Measurements from ENCODE around the gene TLE5.

The TLE5 gene

GRCh38 chr19:3049089-3049488, 13.2 kb downstream of the TLE5 start:
- no peak for DNase-seq
- TF ChIP-seq CTCF (IDR thresholded peaks at IDR 0.05; ENCODE audit: low read depth, low read length) = no peak
- peaks cover 6% of the 10 kb centered on the region; the same call in 1 of the 2 replicates for H3K36me3 ChIP-seq
- H3K9me3 ChIP-seq = no peaks in the 10 kb centered on the region
- H3K4me3 ChIP-seq (ENCODE audit: low read depth, low read length) = no peak overlapping the region
- H3K4me1 ChIP-seq = peaks cover 5% of the 10 kb centered on the region; the same call in 1 of the 2 replicates
- no peaks in the 10 kb centered on the region for H3K27me3 ChIP-seq

- DNase-seq = no peak
- no peak for TF ChIP-seq CTCF (IDR thresholded peaks at IDR 0.05; ENCODE audit: low read depth, low read length)
Observed at GRCh38 chr19:3048190-3048533, 14.1 kb downstream of the TLE5 start.

GRCh38 chr19:3047496-3048189, 14.7 kb downstream of the TLE5 start:
- H3K9me3 ChIP-seq = no peaks in the 10 kb centered on the region
- H3K4me1 ChIP-seq = no peaks in the 10 kb centered on the region; the same call in 1 of the 2 replicates
- H3K36me3 ChIP-seq = no peaks in the 10 kb centered on the region
- TF ChIP-seq CTCF (IDR thresholded peaks at IDR 0.05; ENCODE audit: low read depth, low read length) = no peak
- peak; percentile 65 for DNase-seq
- peak overlapping the region; percentile 44 for H3K4me3 ChIP-seq (ENCODE audit: low read depth, low read length)
- H3K27me3 ChIP-seq = no peaks in the 10 kb centered on the region

More at GRCh38 chr19:3048190-3048533, 14.1 kb downstream of the TLE5 start:
- Histone ChIP-seq H3K4me3 (ENCODE audit: low read depth, low read length) (no peak overlapping the region), H3K4me1 (peaks cover 2% of the 10 kb centered on the region; the same call in 1 of the 2 replicates), H3K27me3 (no peaks in the 10 kb centered on the region), H3K9me3 (no peaks in the 10 kb centered on the region), H3K36me3 (peaks cover under 1% of the 10 kb centered on the region; the same call in 1 of the 2 replicates)

GRCh38 chr19:3046698-3047495, 15.4 kb downstream of the TLE5 start:
- H3K27me3 ChIP-seq = no peaks in the 10 kb centered on the region
- DNase-seq = no peak
- TF ChIP-seq CTCF (IDR thresholded peaks at IDR 0.05; ENCODE audit: low read depth, low read length) = no peak
- H3K9me3 ChIP-seq = no peaks in the 10 kb centered on the region
- no peaks in the 10 kb centered on the region; the same call in 1 of the 2 replicates for H3K4me1 ChIP-seq
- peak overlapping the region; percentile 44 for H3K4me3 ChIP-seq (ENCODE audit: low read depth, low read length)
- H3K36me3 ChIP-seq = no peaks in the 10 kb centered on the region

GRCh38 chr19:3045885-3046697, 16.2 kb downstream of the TLE5 start:
- no peaks in the 10 kb centered on the region for H3K9me3 ChIP-seq
- H3K4me1 ChIP-seq = no peaks in the 10 kb centered on the region; the same call in 1 of the 2 replicates
- DNase-seq = no peak
- no peaks in the 10 kb centered on the region for H3K36me3 ChIP-seq
- H3K27me3 ChIP-seq = no peaks in the 10 kb centered on the region
- no peak for TF ChIP-seq CTCF (IDR thresholded peaks at IDR 0.05; ENCODE audit: low read depth, low read length)
- no peak overlapping the region for H3K4me3 ChIP-seq (ENCODE audit: low read depth, low read length)
